G401 (cell line): ENCODE measurements around the gene PRICKLE4. TPM values are rescaled to one million over a fixed set of nuclear protein-coding genes. Genes with fewer than 3 reads are reported as not detected.

ENCODE experiments used
- DNase-seq: peaks from one replicate; pipeline ENCODE4 v3.0.0-alpha.2; 2015; ENCODE audit warnings: low spot score
- in situ Hi-C: cut with HindIII; loops from 2 replicates; pipeline ENCODE4 v1.10.0; 2016; ENCODE audit warnings: low sequenced_read_pairs, mixed read lengths
- total RNA-seq: library from RNA; depleted of rRNA; stranded (reverse); fragments of >200 nt; shearing (Covaris generic); gene quantifications from 2 replicates; pipeline ENCODE4 v1.2.3, GENCODE V29; 2014

The PRICKLE4 gene
- total RNA-seq, 1 experiment from 2014 or later = not detected

- DNase-seq = no peak
- in situ Hi-C loops = no loop called here
Observed at GRCh38 chr6:41768545-41769308, 11.9 kb upstream of the PRICKLE4 start.

GRCh38 chr6:41769376-41769775 lies 11.2 kb upstream of the PRICKLE4 start:
- in situ Hi-C loops = no loop called here
- DNase-seq = no peak

GRCh38 chr6:41770381-41771057 lies 10.1 kb upstream of the PRICKLE4 start:
- in situ Hi-C loops = no loop called here
- DNase-seq = no peak

- in situ Hi-C loops = no loop called here
- DNase-seq = no peak
Observed at GRCh38 chr6:41771058-41771983, 9.3 kb upstream of the PRICKLE4 start.

GRCh38 chr6:41774841-41775240 lies 5.7 kb upstream of the PRICKLE4 start:
- in situ Hi-C loops = loop anchor here (25.0 kb wide), 1 partner anchor 262 kb away; no protein-coding TSS in a partner anchor
- DNase-seq = no peak

- in situ Hi-C loops = loop anchor here (25.0 kb wide), 1 partner anchor 262 kb away; no protein-coding TSS in a partner anchor
- no peak for DNase-seq
Observed at GRCh38 chr6:41775293-41775882, 5.2 kb upstream of the PRICKLE4 start.

- in situ Hi-C loops = loop anchor here (25.0 kb wide), 1 partner anchor 260 kb away; no protein-coding TSS in a partner anchor
- no peak for DNase-seq
Observed at GRCh38 chr6:41777551-41778285, 2.9 kb upstream of the PRICKLE4 start.

GRCh38 chr6:41778895-41779294 lies 1.7 kb upstream of the PRICKLE4 start:
- in situ Hi-C loops = loop anchor here (25.0 kb wide), 1 partner anchor 258 kb away; no protein-coding TSS in a partner anchor
- no peak for DNase-seq

- in situ Hi-C loops = loop anchor here (25.0 kb wide), 1 partner anchor 258 kb away; no protein-coding TSS in a partner anchor
- peak; percentile 13 for DNase-seq
Observed at GRCh38 chr6:41779336-41779735, 1.2 kb upstream of the PRICKLE4 start.

GRCh38 chr6:41779788-41780550 lies 613 bp upstream of the PRICKLE4 start, which contains the start of gene FRS3:
Gene FRS3, minus strand, starts transcription at chr6:41779900. Its CDS starts 2,913 bp downstream, at chr6:41776987.
- in situ Hi-C loops = loop anchor here (25.0 kb wide), 1 partner anchor 257 kb away; no protein-coding TSS in a partner anchor
- peak; percentile 98 for DNase-seq

GRCh38 chr6:41781366-41781730 lies 766 bp downstream of the PRICKLE4 start:
- DNase-seq = no peak
- in situ Hi-C loops = loop anchor here (25.0 kb wide), 1 partner anchor 256 kb away; no protein-coding TSS in a partner anchor

GRCh38 chr6:41783106-41783780 lies 2.7 kb downstream of the PRICKLE4 start:
- DNase-seq = no peak
- in situ Hi-C loops = loop anchor here (25.0 kb wide), 1 partner anchor 254 kb away; no protein-coding TSS in a partner anchor

GRCh38 chr6:41784581-41785171 lies 4.1 kb downstream of the PRICKLE4 start:
- no peak for DNase-seq
- in situ Hi-C loops = loop anchor here (25.0 kb wide), 1 partner anchor 253 kb away; no protein-coding TSS in a partner anchor

- no peak for DNase-seq
- in situ Hi-C loops = loop anchor here (25.0 kb wide), 1 partner anchor 252 kb away; no protein-coding TSS in a partner anchor
Observed at GRCh38 chr6:41785254-41785653, 4.7 kb downstream of the PRICKLE4 start.

- in situ Hi-C loops = loop anchor here (25.0 kb wide), 1 partner anchor 251 kb away; no protein-coding TSS in a partner anchor
Observed at GRCh38 chr6:41785689-41786450, 5.3 kb downstream of the PRICKLE4 start.

More at GRCh38 chr6:41785689-41786450, 5.3 kb downstream of the PRICKLE4 start:
- peak; percentile 56 for DNase-seq
